ENCODE data around the gene PPTC7.
"Not testable (repeated sequence)": the region's sequence is repeated elsewhere in the genome, so short reads cannot be mapped to it uniquely, and the experiment has no call there.

PPTC7 gene

GRCh38 chr12:110597885-110598284 is 14.8 kb upstream of the PPTC7 start:
- Histone ChIP-seq H3K9me3 (ENCODE audit: control insufficient read depth, insufficient read depth, low read length) (no peaks in the 10 kb centered on the region), H3K36me3 (ENCODE audit: insufficient read depth, low read length) (no peaks in the 10 kb centered on the region), H3K4me1 (ENCODE audit: insufficient read depth, low read length) (no peaks in the 10 kb centered on the region), H3K9ac (ENCODE audit: low read depth, low read length) (no peak overlapping the region)

- H3K9me3 ChIP-seq (ENCODE audit: control insufficient read depth, insufficient read depth, low read length); H3K36me3 ChIP-seq (ENCODE audit: insufficient read depth, low read length); H3K4me1 ChIP-seq (ENCODE audit: insufficient read depth, low read length); H3K9ac ChIP-seq (ENCODE audit: low read depth, low read length): not testable (repeated sequence)
Observed at GRCh38 chr12:110592919-110593318, 9.8 kb upstream of the PPTC7 start.

- Histone ChIP-seq H3K9me3 (ENCODE audit: control insufficient read depth, insufficient read depth, low read length) (no peaks in the 10 kb centered on the region), H3K36me3 (ENCODE audit: insufficient read depth, low read length) (no peaks in the 10 kb centered on the region), H3K9ac (ENCODE audit: low read depth, low read length) (no peak overlapping the region), H3K4me1 (ENCODE audit: insufficient read depth, low read length) (no peaks in the 10 kb centered on the region)
Observed at GRCh38 chr12:110592078-110592477, 9.0 kb upstream of the PPTC7 start.

GRCh38 chr12:110591451-110592051 is 8.4 kb upstream of the PPTC7 start:
- Histone ChIP-seq H3K4me1 (ENCODE audit: insufficient read depth, low read length) (no peaks in the 10 kb centered on the region), H3K9ac (ENCODE audit: low read depth, low read length) (no peak overlapping the region)

GRCh38 chr12:110590806-110591326 is 7.7 kb upstream of the PPTC7 start:
- Histone ChIP-seq H3K36me3 (ENCODE audit: insufficient read depth, low read length) (no peaks in the 10 kb centered on the region), H3K9me3 (ENCODE audit: control insufficient read depth, insufficient read depth, low read length) (no peaks in the 10 kb centered on the region), H3K4me1 (ENCODE audit: insufficient read depth, low read length) (no peaks in the 10 kb centered on the region), H3K9ac (ENCODE audit: low read depth, low read length) (no peak overlapping the region)

More at GRCh38 chr12:110591451-110592051, 8.4 kb upstream of the PPTC7 start:
- Histone ChIP-seq H3K9me3 (ENCODE audit: control insufficient read depth, insufficient read depth, low read length) (no peaks in the 10 kb centered on the region), H3K36me3 (ENCODE audit: insufficient read depth, low read length) (no peaks in the 10 kb centered on the region)

- Histone ChIP-seq H3K4me1 (ENCODE audit: insufficient read depth, low read length) (no peaks in the 10 kb centered on the region), H3K36me3 (ENCODE audit: insufficient read depth, low read length) (no peaks in the 10 kb centered on the region), H3K9ac (ENCODE audit: low read depth, low read length) (no peak overlapping the region), H3K9me3 (ENCODE audit: control insufficient read depth, insufficient read depth, low read length) (no peaks in the 10 kb centered on the region)
Observed at GRCh38 chr12:110590059-110590458, 6.9 kb upstream of the PPTC7 start.

GRCh38 chr12:110587102-110587501 is 4.0 kb upstream of the PPTC7 start:
- not testable (repeated sequence) for H3K4me1 ChIP-seq (ENCODE audit: insufficient read depth, low read length); H3K9ac ChIP-seq (ENCODE audit: low read depth, low read length); H3K9me3 ChIP-seq (ENCODE audit: control insufficient read depth, insufficient read depth, low read length); H3K36me3 ChIP-seq (ENCODE audit: insufficient read depth, low read length)

GRCh38 chr12:110585231-110585799 is 2.2 kb upstream of the PPTC7 start:
- no peaks in the 10 kb centered on the region for H3K9me3 ChIP-seq (ENCODE audit: control insufficient read depth, insufficient read depth, low read length)
- H3K36me3 ChIP-seq (ENCODE audit: insufficient read depth, low read length) = no peaks in the 10 kb centered on the region
- H3K9ac ChIP-seq (ENCODE audit: low read depth, low read length) = no peak overlapping the region
- peaks cover 2% of the 10 kb centered on the region; the same call in 1 of the 2 replicates for H3K4me1 ChIP-seq (ENCODE audit: insufficient read depth, low read length)

- Histone ChIP-seq H3K9ac (ENCODE audit: low read depth, low read length) (peak overlapping the region; percentile 88), H3K36me3 (ENCODE audit: insufficient read depth, low read length) (no peaks in the 10 kb centered on the region), H3K9me3 (ENCODE audit: control insufficient read depth, insufficient read depth, low read length) (no peaks in the 10 kb centered on the region), H3K4me1 (ENCODE audit: insufficient read depth, low read length) (peaks cover 7% of the 10 kb centered on the region)
Observed at GRCh38 chr12:110582276-110583136, 612 bp downstream of the PPTC7 start.

- Histone ChIP-seq H3K9ac (ENCODE audit: low read depth, low read length) (peak overlapping the region; percentile 88), H3K36me3 (ENCODE audit: insufficient read depth, low read length) (no peaks in the 10 kb centered on the region), H3K9me3 (ENCODE audit: control insufficient read depth, insufficient read depth, low read length) (no peaks in the 10 kb centered on the region), H3K4me1 (ENCODE audit: insufficient read depth, low read length) (peaks cover 7% of the 10 kb centered on the region)
Observed at GRCh38 chr12:110581931-110582275, 1.2 kb downstream of the PPTC7 start.

GRCh38 chr12:110579535-110580253 is 3.4 kb downstream of the PPTC7 start:
- Histone ChIP-seq H3K36me3 (ENCODE audit: insufficient read depth, low read length) (no peaks in the 10 kb centered on the region), H3K9me3 (ENCODE audit: control insufficient read depth, insufficient read depth, low read length) (no peaks in the 10 kb centered on the region), H3K4me1 (ENCODE audit: insufficient read depth, low read length) (peaks cover 7% of the 10 kb centered on the region), H3K9ac (ENCODE audit: low read depth, low read length) (no peak overlapping the region)

- H3K9ac ChIP-seq (ENCODE audit: low read depth, low read length) = no peak overlapping the region
- H3K9me3 ChIP-seq (ENCODE audit: control insufficient read depth, insufficient read depth, low read length) = no peaks in the 10 kb centered on the region
- peaks cover 7% of the 10 kb centered on the region for H3K4me1 ChIP-seq (ENCODE audit: insufficient read depth, low read length)
- H3K36me3 ChIP-seq (ENCODE audit: insufficient read depth, low read length) = no peaks in the 10 kb centered on the region
Observed at GRCh38 chr12:110578694-110579534, 4.2 kb downstream of the PPTC7 start.

GRCh38 chr12:110577864-110578693 is 5.0 kb downstream of the PPTC7 start:
- Histone ChIP-seq H3K9me3 (ENCODE audit: control insufficient read depth, insufficient read depth, low read length) (no peaks in the 10 kb centered on the region), H3K36me3 (ENCODE audit: insufficient read depth, low read length) (no peaks in the 10 kb centered on the region), H3K4me1 (ENCODE audit: insufficient read depth, low read length) (peaks cover 5% of the 10 kb centered on the region), H3K9ac (ENCODE audit: low read depth, low read length) (no peak overlapping the region)

Data from ES-I3 (cell line).